ENCODE data around the gene CLPTM1L.
"Not testable (repeated sequence)": the region's sequence is repeated elsewhere in the genome, so short reads cannot be mapped to it uniquely, and the experiment has no call there.

The CLPTM1L gene

DNA sequence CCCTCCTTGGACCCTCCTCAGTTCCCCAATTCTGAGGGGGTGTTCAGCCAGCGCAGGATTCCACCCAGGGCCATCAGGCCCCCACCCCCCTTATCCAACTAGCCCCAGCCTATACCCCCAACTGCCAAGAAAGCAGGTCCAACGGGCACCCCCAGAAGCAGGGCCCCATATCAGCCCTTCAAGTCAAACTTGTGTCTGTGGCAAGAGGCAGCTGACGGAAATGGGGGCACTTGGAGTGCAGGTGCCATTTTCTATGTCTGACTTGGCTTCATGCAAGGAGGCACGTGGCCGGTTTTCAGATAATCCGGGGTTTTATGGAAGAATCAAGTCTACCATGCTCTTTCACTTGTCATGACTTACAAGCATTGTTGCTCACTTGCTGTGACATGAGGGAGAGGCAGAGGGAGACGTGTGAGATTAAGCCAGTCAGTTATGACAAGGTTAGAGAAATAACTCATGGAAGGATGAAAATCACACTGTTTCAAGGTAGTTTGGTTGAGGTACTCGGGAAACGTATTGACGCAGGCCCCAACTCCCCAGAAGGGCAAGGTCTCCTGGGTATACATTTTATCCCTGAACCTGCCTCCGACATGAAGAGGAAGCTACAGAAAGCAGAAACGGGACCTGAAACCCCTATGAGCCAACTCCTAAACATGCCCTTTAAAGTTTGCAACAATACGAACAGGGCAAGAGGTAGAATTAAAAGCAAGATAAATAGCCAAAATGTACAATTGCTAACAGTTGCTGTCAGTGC, 26.5 kb upstream of the CLPTM1L start:
- peak; percentile 93 for ATAC-seq
- H3K27ac Mint-ChIP-seq, result peak overlapping the region; percentile 84
- peak overlapping the region; percentile 18 for H3K4me3 Mint-ChIP-seq

GRCh38 chr5:1370006-1370405, 25.1 kb upstream of the CLPTM1L start:
- ATAC-seq, result no peak
- H3K36me3 Mint-ChIP-seq, result no peaks in the 10 kb centered on the region
- peaks cover 73% of the 10 kb centered on the region for H3K4me1 Mint-ChIP-seq
- H3K4me3 Mint-ChIP-seq, result no peak overlapping the region
- peak overlapping the region; percentile 84 for H3K27ac Mint-ChIP-seq
- H3K9me3 Mint-ChIP-seq, result no peaks in the 10 kb centered on the region
- H3K27me3 Mint-ChIP-seq, result no peaks in the 10 kb centered on the region

More for the DNA sequence above, 26.5 kb upstream of the CLPTM1L start:
- Mint-ChIP-seq H3K9me3 (no peaks in the 10 kb centered on the region), H3K27me3 (no peaks in the 10 kb centered on the region), H3K4me1 (peaks cover 66% of the 10 kb centered on the region), H3K36me3 (no peaks in the 10 kb centered on the region)

DNA sequence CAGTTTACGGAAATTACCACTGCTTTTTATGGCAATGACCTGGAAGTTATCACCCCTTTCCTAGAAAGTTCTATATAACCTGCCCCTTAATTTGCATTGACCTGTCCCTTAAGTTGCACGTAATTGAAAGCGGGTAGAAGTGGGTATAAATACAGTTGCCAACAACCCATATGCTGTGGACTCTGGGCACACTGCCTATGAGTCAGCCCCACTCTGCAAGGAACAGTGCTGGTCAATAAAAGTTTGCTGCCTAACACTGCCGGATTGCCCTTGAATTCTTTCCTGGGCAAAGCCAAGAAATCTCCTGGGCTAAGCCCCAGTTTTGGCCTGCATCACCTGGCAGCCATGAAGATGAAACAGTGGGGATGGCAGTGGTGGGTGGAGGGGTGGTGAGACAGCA, 23.9 kb upstream of the CLPTM1L start:
- H3K9me3 Mint-ChIP-seq, result no peaks in the 10 kb centered on the region
- H3K4me3 Mint-ChIP-seq, result no peak overlapping the region
- H3K36me3 Mint-ChIP-seq, result no peaks in the 10 kb centered on the region
- peak overlapping the region; percentile 84 for H3K27ac Mint-ChIP-seq
- ATAC-seq, result no peak
- H3K4me1 Mint-ChIP-seq, result peaks cover 63% of the 10 kb centered on the region
- no peaks in the 10 kb centered on the region for H3K27me3 Mint-ChIP-seq

- Mint-ChIP-seq H3K27ac (no peak overlapping the region), H3K36me3 (no peaks in the 10 kb centered on the region)
- no peak for ATAC-seq
Measured at GRCh38 chr5:1368236-1368635, 23.3 kb upstream of the CLPTM1L start.

GRCh38 chr5:1367149-1367548, 22.2 kb upstream of the CLPTM1L start:
- Mint-ChIP-seq H3K27me3 (peaks cover 15% of the 10 kb centered on the region), H3K36me3 (no peaks in the 10 kb centered on the region), H3K9me3 (no peaks in the 10 kb centered on the region), H3K4me3 (peak overlapping the region; percentile 10), H3K27ac (peak overlapping the region; percentile 81), H3K4me1 (peaks cover 59% of the 10 kb centered on the region)
- ATAC-seq, result peak; percentile 40

More at GRCh38 chr5:1368236-1368635, 23.3 kb upstream of the CLPTM1L start:
- Mint-ChIP-seq H3K4me1 (peaks cover 61% of the 10 kb centered on the region), H3K9me3 (no peaks in the 10 kb centered on the region), H3K4me3 (no peak overlapping the region), H3K27me3 (peaks cover 5% of the 10 kb centered on the region)

- peak overlapping the region; percentile 81 for H3K27ac Mint-ChIP-seq
Measured at GRCh38 chr5:1366514-1366913, 21.6 kb upstream of the CLPTM1L start.

GRCh38 chr5:1364211-1364610, 19.3 kb upstream of the CLPTM1L start:
- Mint-ChIP-seq H3K36me3 (no peaks in the 10 kb centered on the region), H3K9me3 (no peaks in the 10 kb centered on the region), H3K4me1 (peaks cover 48% of the 10 kb centered on the region), H3K27ac (peak overlapping the region; percentile 81), H3K27me3 (peaks cover 15% of the 10 kb centered on the region), H3K4me3 (no peak overlapping the region)
- ATAC-seq, result no peak

More at GRCh38 chr5:1366514-1366913, 21.6 kb upstream of the CLPTM1L start:
- peaks cover 15% of the 10 kb centered on the region for H3K27me3 Mint-ChIP-seq
- no peaks in the 10 kb centered on the region for H3K9me3 Mint-ChIP-seq
- peak overlapping the region; percentile 35 for H3K4me3 Mint-ChIP-seq
- peak; percentile 86 for ATAC-seq
- no peaks in the 10 kb centered on the region for H3K36me3 Mint-ChIP-seq
- peaks cover 53% of the 10 kb centered on the region for H3K4me1 Mint-ChIP-seq

DNA sequence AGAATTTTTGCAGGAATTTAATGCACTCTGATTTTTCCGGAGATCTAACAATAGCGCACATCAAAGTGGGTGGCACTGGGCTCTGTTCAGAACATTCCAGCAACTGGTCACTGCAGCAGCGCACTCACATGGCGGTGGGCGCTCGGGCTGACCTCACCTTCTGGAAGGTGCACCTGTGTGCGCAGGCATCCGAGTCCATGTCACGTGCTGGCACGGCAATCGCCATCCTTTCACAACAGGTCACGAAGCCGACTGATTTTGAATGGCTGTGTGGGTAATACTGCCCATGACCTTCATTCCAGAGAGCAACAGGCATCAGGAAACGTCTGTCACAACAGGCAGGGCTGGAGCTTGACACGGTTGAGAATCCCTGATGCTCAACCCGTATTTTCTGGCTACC, 18.7 kb upstream of the CLPTM1L start:
- H3K4me3 Mint-ChIP-seq, result no peak overlapping the region
- ATAC-seq, result no peak
- H3K36me3 Mint-ChIP-seq, result no peaks in the 10 kb centered on the region
- H3K27me3 Mint-ChIP-seq, result peaks cover 17% of the 10 kb centered on the region
- H3K4me1 Mint-ChIP-seq, result peaks cover 48% of the 10 kb centered on the region
- H3K9me3 Mint-ChIP-seq, result no peaks in the 10 kb centered on the region
- peak overlapping the region; percentile 81 for H3K27ac Mint-ChIP-seq

- H3K9me3 Mint-ChIP-seq, result no peaks in the 10 kb centered on the region
- no peaks in the 10 kb centered on the region for H3K36me3 Mint-ChIP-seq
- no peak overlapping the region for H3K4me3 Mint-ChIP-seq
- H3K27ac Mint-ChIP-seq, result no peak overlapping the region
- peaks cover 21% of the 10 kb centered on the region for H3K27me3 Mint-ChIP-seq
- H3K4me1 Mint-ChIP-seq, result peaks cover 48% of the 10 kb centered on the region
- ATAC-seq, result peak; percentile 53
Measured at GRCh38 chr5:1363160-1363559, 18.3 kb upstream of the CLPTM1L start.

GRCh38 chr5:1362242-1363015, 17.5 kb upstream of the CLPTM1L start:
- ATAC-seq, result no peak
- Mint-ChIP-seq H3K36me3 (no peaks in the 10 kb centered on the region), H3K9me3 (no peaks in the 10 kb centered on the region), H3K4me3 (no peak overlapping the region), H3K4me1 (peaks cover 47% of the 10 kb centered on the region), H3K27ac (no peak overlapping the region), H3K27me3 (peaks cover 23% of the 10 kb centered on the region)

GRCh38 chr5:1360861-1361260, 16.0 kb upstream of the CLPTM1L start:
- no peak for ATAC-seq
- H3K36me3 Mint-ChIP-seq, result no peaks in the 10 kb centered on the region
- H3K4me3 Mint-ChIP-seq, result no peak overlapping the region
- H3K4me1 Mint-ChIP-seq, result peaks cover 31% of the 10 kb centered on the region
- peak overlapping the region; percentile 22 for H3K27ac Mint-ChIP-seq
- H3K9me3 Mint-ChIP-seq, result no peaks in the 10 kb centered on the region
- peaks cover 23% of the 10 kb centered on the region for H3K27me3 Mint-ChIP-seq

- H3K36me3 Mint-ChIP-seq, H3K4me3 Mint-ChIP-seq, ATAC-seq, H3K9me3 Mint-ChIP-seq: not testable (repeated sequence)
- H3K4me1 Mint-ChIP-seq, result peaks cover 26% of the 10 kb centered on the region
- peak overlapping the region; percentile 22 for H3K27ac Mint-ChIP-seq
- peaks cover 23% of the 10 kb centered on the region for H3K27me3 Mint-ChIP-seq
Measured at GRCh38 chr5:1360367-1360766, 15.5 kb upstream of the CLPTM1L start.

DNA sequence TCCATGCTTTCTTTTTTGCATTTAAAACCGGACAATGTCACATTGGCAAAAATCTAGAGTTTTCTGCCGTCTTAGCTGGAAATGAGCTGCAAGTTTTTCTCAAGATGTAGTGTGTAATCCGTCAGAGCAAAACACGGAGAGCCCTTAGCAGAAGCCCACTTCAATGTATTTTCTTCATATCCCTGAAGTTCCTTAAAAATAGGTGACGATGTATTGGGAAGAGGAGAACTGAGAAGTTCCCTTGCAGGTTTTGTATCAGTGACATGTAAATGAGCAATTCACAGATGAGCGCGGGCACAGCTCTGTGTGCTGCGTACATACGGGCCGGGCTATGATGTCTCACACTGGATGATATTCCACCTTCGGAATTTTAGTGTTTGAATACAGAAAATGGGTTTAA, 14.8 kb upstream of the CLPTM1L start:
- Mint-ChIP-seq H3K4me1 (peaks cover 22% of the 10 kb centered on the region), H3K27me3 (peaks cover 23% of the 10 kb centered on the region), H3K36me3 (no peaks in the 10 kb centered on the region), H3K9me3 (no peaks in the 10 kb centered on the region), H3K27ac (no peak overlapping the region), H3K4me3 (no peak overlapping the region)
- no peak for ATAC-seq

GRCh38 chr5:1359031-1359645, 14.2 kb upstream of the CLPTM1L start:
- H3K4me1 Mint-ChIP-seq, result peaks cover 22% of the 10 kb centered on the region
- H3K27ac Mint-ChIP-seq, result no peak overlapping the region
- no peak for ATAC-seq
- H3K27me3 Mint-ChIP-seq, result peaks cover 23% of the 10 kb centered on the region
- no peak overlapping the region for H3K4me3 Mint-ChIP-seq
- no peaks in the 10 kb centered on the region for H3K36me3 Mint-ChIP-seq
- H3K9me3 Mint-ChIP-seq, result no peaks in the 10 kb centered on the region

- H3K27ac Mint-ChIP-seq, result no peak overlapping the region
- ATAC-seq, result peak; percentile 28
- H3K27me3 Mint-ChIP-seq, result peaks cover 23% of the 10 kb centered on the region
- H3K36me3 Mint-ChIP-seq, result no peaks in the 10 kb centered on the region
- no peaks in the 10 kb centered on the region for H3K9me3 Mint-ChIP-seq
- H3K4me1 Mint-ChIP-seq, result peaks cover 22% of the 10 kb centered on the region
- no peak overlapping the region for H3K4me3 Mint-ChIP-seq
Measured at GRCh38 chr5:1358726-1359025, 13.8 kb upstream of the CLPTM1L start.

All from stimulated activated memory B cell treated with anti-CD40 and anti-IgM and Interleukin-4, amounts not matched to agents 10 μg/mL and 1 μg/mL and 100 μg/mL, for 72 hours (primary cell).